MG63 (cell line): Measurements from ENCODE around the gene GALNT10. TPM values are rescaled to one million over a fixed set of nuclear protein-coding genes. Genes with fewer than 3 reads are reported as not detected.
A peak's percentile ranks its signal among the peaks of the same experiment; 100 is the strongest.
"Not testable (repeated sequence)": the region's sequence is repeated elsewhere in the genome, so short reads cannot be mapped to it uniquely, and the experiment has no call there.

Experiments
- DNase-seq: peaks from one replicate; pipeline ENCODE4 v3.0.0-alpha.2; 2020
- H3K27me3 ChIP-seq: fragments of 250-450 bp; sonication (Bioruptor Pico); 2 replicates; pipeline ENCODE4 v1.5.1; 2020; ENCODE audit warnings: mild to moderate bottlenecking, moderate library complexity
- H3K36me3 ChIP-seq: fragments of 250-450 bp; sonication (Bioruptor Pico); 2 replicates; pipeline ENCODE4 v1.5.1; 2020; ENCODE audit warnings: mild to moderate bottlenecking, moderate library complexity
- H3K4me3 ChIP-seq: fragments of 250-450 bp; sonication (Bioruptor Pico); 2 replicates; pipeline ENCODE4 v1.5.1; 2020; ENCODE audit warnings: mild to moderate bottlenecking, moderate library complexity
- H3K9me3 ChIP-seq: fragments of 250-450 bp; sonication (Bioruptor Pico); 2 replicates; pipeline ENCODE4 v1.5.1; 2020; ENCODE audit warnings: mild to moderate bottlenecking, moderate library complexity
- total RNA-seq: library from RNA; depleted of rRNA; stranded (reverse); fragments of >200 nt; shearing (Covaris generic); gene quantifications from 2 replicates; pipeline ENCODE4 v1.2.3, GENCODE V29; 2014; ENCODE audit warnings: low replicate concordance

Gene GALNT10
- total RNA-seq, 1 experiment from 2014 or later: 26.3 TPM

- DNase-seq: no peak
- H3K9me3 ChIP-seq: no peaks in the 10 kb centered on the region
- no peaks in the 10 kb centered on the region for H3K27me3 ChIP-seq
- H3K4me3 ChIP-seq: no peak overlapping the region
- no peaks in the 10 kb centered on the region for H3K36me3 ChIP-seq
Observed at GRCh38 chr5:154352960-154353548, 162.5 kb downstream of the GALNT10 start.

GRCh38 chr5:154355129-154355611, 164.6 kb downstream of the GALNT10 start:
- Histone ChIP-seq H3K36me3 (no peaks in the 10 kb centered on the region), H3K27me3 (no peaks in the 10 kb centered on the region)

GRCh38 chr5:154356020-154356655, 165.6 kb downstream of the GALNT10 start:
- no peak overlapping the region for H3K4me3 ChIP-seq
- H3K9me3 ChIP-seq: no peaks in the 10 kb centered on the region
- H3K27me3 ChIP-seq: no peaks in the 10 kb centered on the region
- peak; percentile 16 for DNase-seq
- no peaks in the 10 kb centered on the region for H3K36me3 ChIP-seq

More at GRCh38 chr5:154355129-154355611, 164.6 kb downstream of the GALNT10 start:
- Histone ChIP-seq H3K9me3 (no peaks in the 10 kb centered on the region), H3K4me3 (no peak overlapping the region)
- no peak for DNase-seq

GRCh38 chr5:154356958-154357357, 166.4 kb downstream of the GALNT10 start:
- no peak for DNase-seq
- Histone ChIP-seq H3K9me3 (no peaks in the 10 kb centered on the region), H3K27me3 (no peaks in the 10 kb centered on the region), H3K4me3 (no peak overlapping the region), H3K36me3 (no peaks in the 10 kb centered on the region)

- Histone ChIP-seq H3K27me3 (no peaks in the 10 kb centered on the region), H3K4me3 (no peak overlapping the region)
- DNase-seq: no peak
Observed at GRCh38 chr5:154358516-154359220, 168.1 kb downstream of the GALNT10 start.

GRCh38 chr5:154359221-154359573, 168.7 kb downstream of the GALNT10 start:
- Histone ChIP-seq H3K27me3 (no peaks in the 10 kb centered on the region), H3K4me3 (no peak overlapping the region), H3K36me3 (no peaks in the 10 kb centered on the region), H3K9me3 (no peaks in the 10 kb centered on the region)
- no peak for DNase-seq

More at GRCh38 chr5:154358516-154359220, 168.1 kb downstream of the GALNT10 start:
- Histone ChIP-seq H3K9me3 (no peaks in the 10 kb centered on the region), H3K36me3 (no peaks in the 10 kb centered on the region)

- H3K4me3 ChIP-seq, H3K36me3 ChIP-seq, H3K27me3 ChIP-seq, H3K9me3 ChIP-seq, DNase-seq: not testable (repeated sequence)
Observed at GRCh38 chr5:154360241-154360640, 169.7 kb downstream of the GALNT10 start.

GRCh38 chr5:154363411-154363810, 172.9 kb downstream of the GALNT10 start:
- Histone ChIP-seq H3K27me3 (no peaks in the 10 kb centered on the region), H3K36me3 (no peaks in the 10 kb centered on the region), H3K9me3 (no peaks in the 10 kb centered on the region), H3K4me3 (no peak overlapping the region)
- DNase-seq: no peak

GRCh38 chr5:154364771-154365170, 174.2 kb downstream of the GALNT10 start:
- DNase-seq: no peak
- Histone ChIP-seq H3K27me3 (no peaks in the 10 kb centered on the region), H3K9me3 (no peaks in the 10 kb centered on the region), H3K36me3 (no peaks in the 10 kb centered on the region), H3K4me3 (no peak overlapping the region)

GRCh38 chr5:154365823-154366222, 175.3 kb downstream of the GALNT10 start:
- Histone ChIP-seq H3K9me3 (no peaks in the 10 kb centered on the region), H3K27me3 (no peaks in the 10 kb centered on the region), H3K36me3 (no peaks in the 10 kb centered on the region), H3K4me3 (no peak overlapping the region)
- DNase-seq: peak; percentile 70

GRCh38 chr5:154366353-154366752, 175.8 kb downstream of the GALNT10 start:
- no peaks in the 10 kb centered on the region for H3K36me3 ChIP-seq
- H3K4me3 ChIP-seq: no peak overlapping the region
- H3K27me3 ChIP-seq: no peaks in the 10 kb centered on the region
- peak; percentile 49 for DNase-seq
- H3K9me3 ChIP-seq: no peaks in the 10 kb centered on the region

- Histone ChIP-seq H3K36me3 (no peaks in the 10 kb centered on the region), H3K27me3 (no peaks in the 10 kb centered on the region), H3K9me3 (no peaks in the 10 kb centered on the region), H3K4me3 (no peak overlapping the region)
- no peak for DNase-seq
Observed at GRCh38 chr5:154367101-154367500, 176.6 kb downstream of the GALNT10 start.

- Histone ChIP-seq H3K36me3 (no peaks in the 10 kb centered on the region), H3K27me3 (no peaks in the 10 kb centered on the region), H3K4me3 (no peak overlapping the region), H3K9me3 (no peaks in the 10 kb centered on the region)
- DNase-seq: peak; percentile 84
Observed at GRCh38 chr5:154368041-154368800, 177.7 kb downstream of the GALNT10 start.

- no peaks in the 10 kb centered on the region for H3K27me3 ChIP-seq
- no peak overlapping the region for H3K4me3 ChIP-seq
- peak; percentile 75 for DNase-seq
- H3K9me3 ChIP-seq: no peaks in the 10 kb centered on the region
- H3K36me3 ChIP-seq: no peaks in the 10 kb centered on the region
Observed at GRCh38 chr5:154369682-154370081, 179.1 kb downstream of the GALNT10 start.

GRCh38 chr5:154370119-154370518, 179.6 kb downstream of the GALNT10 start:
- no peaks in the 10 kb centered on the region for H3K9me3 ChIP-seq
- no peaks in the 10 kb centered on the region for H3K27me3 ChIP-seq
- DNase-seq: peak; percentile 73
- H3K36me3 ChIP-seq: no peaks in the 10 kb centered on the region
- no peak overlapping the region for H3K4me3 ChIP-seq

- H3K4me3 ChIP-seq: no peak overlapping the region
- no peaks in the 10 kb centered on the region for H3K27me3 ChIP-seq
- no peaks in the 10 kb centered on the region for H3K9me3 ChIP-seq
- DNase-seq: peak; percentile 59
- H3K36me3 ChIP-seq: no peaks in the 10 kb centered on the region
Observed at GRCh38 chr5:154370813-154371212, 180.3 kb downstream of the GALNT10 start.

GRCh38 chr5:154371687-154372086, 181.2 kb downstream of the GALNT10 start:
- H3K36me3 ChIP-seq: no peaks in the 10 kb centered on the region
- H3K4me3 ChIP-seq: no peak overlapping the region
- H3K9me3 ChIP-seq: no peaks in the 10 kb centered on the region
- DNase-seq: peak; percentile 52
- H3K27me3 ChIP-seq: no peaks in the 10 kb centered on the region
